SH-SY5Y (cell line): ENCODE results near the gene ARHGAP4.

Experiments used
- GATA2 ChIP-seq: IDR thresholded peaks from 2 replicates; pipeline ENCODE4 v1.6.1; 2011; ENCODE audit warnings: mild to moderate bottlenecking, low read depth, low read length
- GATA3 ChIP-seq: IDR thresholded peaks from 2 replicates; pipeline ENCODE4 v1.6.1; 2011; ENCODE audit warnings: low read depth, mild to moderate bottlenecking, low read length, moderate library complexity

Gene ARHGAP4

GRCh38 chrX:153968255-153968654 lies 42.2 kb upstream of the ARHGAP4 start:
- no peak for TF ChIP-seq GATA3
- no peak for TF ChIP-seq GATA2

GRCh38 chrX:153967536-153968224 lies 41.6 kb upstream of the ARHGAP4 start:
- TF ChIP-seq GATA2 = no peak
- no peak for TF ChIP-seq GATA3

GRCh38 chrX:153966841-153967535 lies 40.9 kb upstream of the ARHGAP4 start:
- TF ChIP-seq GATA3 (no peak), GATA2 (no peak)

- TF ChIP-seq GATA3 = no peak
- no peak for TF ChIP-seq GATA2
These were observed 40.2 kb upstream of the ARHGAP4 start for GRCh38 chrX:153966283-153966688.

GRCh38 chrX:153965406-153965805 lies 39.3 kb upstream of the ARHGAP4 start:
- TF ChIP-seq GATA3 (no peak), GATA2 (no peak)

GRCh38 chrX:153964105-153964504 lies 38.0 kb upstream of the ARHGAP4 start:
- TF ChIP-seq GATA2 = no peak
- no peak for TF ChIP-seq GATA3

- TF ChIP-seq GATA3 = no peak
- no peak for TF ChIP-seq GATA2
These were observed 37.5 kb upstream of the ARHGAP4 start for GRCh38 chrX:153963546-153963945.

- TF ChIP-seq GATA3 = no peak
- TF ChIP-seq GATA2 = no peak
These were observed 35.2 kb upstream of the ARHGAP4 start for GRCh38 chrX:153961292-153961691.

- no peak for TF ChIP-seq GATA3
- no peak for TF ChIP-seq GATA2
These were observed 34.7 kb upstream of the ARHGAP4 start for GRCh38 chrX:153960786-153961185.

GRCh38 chrX:153960077-153960476 lies 34.0 kb upstream of the ARHGAP4 start:
- TF ChIP-seq GATA3 (no peak), GATA2 (no peak)

GRCh38 chrX:153959649-153960048 lies 33.6 kb upstream of the ARHGAP4 start:
- TF ChIP-seq GATA2 (no peak), GATA3 (no peak)

- TF ChIP-seq GATA3 (no peak), GATA2 (no peak)
These were observed 32.5 kb upstream of the ARHGAP4 start for GRCh38 chrX:153958605-153959004.

GRCh38 chrX:153957224-153957623 lies 31.2 kb upstream of the ARHGAP4 start:
- TF ChIP-seq GATA2 = no peak
- no peak for TF ChIP-seq GATA3

GRCh38 chrX:153956044-153956907 lies 30.2 kb upstream of the ARHGAP4 start:
- TF ChIP-seq GATA3 (no peak), GATA2 (no peak)
